ENCODE data around the gene IKBIP. TPM values are rescaled to one million over a fixed set of nuclear protein-coding genes. Genes with fewer than 3 reads are reported as not detected.

IKBIP gene
- total and polyA plus RNA-seq, 9 of the 15 experiments (the other 6 are each of a cell fraction or from before 2014, with no cell fraction given) = 3.3 to 19.5 (median 14.9) TPM

DNA sequence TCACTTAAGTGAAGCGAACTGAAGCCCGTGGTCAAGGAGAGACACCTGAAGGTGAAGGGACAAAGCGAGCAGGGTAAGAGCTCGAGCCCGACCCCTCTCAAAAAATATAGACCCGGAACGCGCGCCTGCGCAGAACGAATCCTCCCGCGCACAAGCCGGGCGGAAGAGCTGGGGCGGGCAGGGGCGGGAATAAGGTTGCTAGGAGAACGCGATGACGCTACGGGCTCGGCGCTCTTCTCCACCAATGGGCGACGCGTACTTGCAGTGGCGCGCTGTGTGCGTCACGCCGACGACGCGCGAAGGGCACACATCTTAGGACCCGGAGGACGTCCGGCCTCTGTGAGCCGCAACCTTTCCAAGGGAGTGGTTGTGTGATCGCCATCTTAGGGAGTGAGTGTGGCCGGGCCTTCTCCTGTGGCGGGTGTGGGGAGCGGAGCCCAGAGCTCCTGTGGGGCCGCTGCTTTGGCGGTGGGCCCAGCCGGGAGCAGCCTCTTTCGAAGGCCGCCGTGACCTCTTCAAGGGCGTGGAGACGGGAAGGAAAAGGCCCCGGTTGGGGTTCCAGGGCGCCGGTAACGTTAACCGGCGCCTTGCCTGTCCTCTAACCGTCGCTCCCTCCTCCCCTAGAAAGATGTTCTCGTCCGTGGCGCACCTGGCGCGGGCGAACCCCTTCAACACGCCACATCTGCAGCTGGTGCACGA, 51.1 kb downstream of the IKBIP start, which contains the start of gene SLC25A3 (continued):
- no peak for TF ChIP-seq ZNF41 (CRISPR knock-in tag; conservative IDR thresholded peaks at IDR 0.05)
- TF ChIP-seq ZNF263 (CRISPR knock-in tag; IDR thresholded peaks at IDR 0.05; ENCODE audit: borderline replicate concordance) = peak; percentile 47
- no peak for TF ChIP-seq ZNF76 (CRISPR knock-in tag; IDR thresholded peaks at IDR 0.05; ENCODE audit: borderline replicate concordance)
- TF ChIP-seq, protein P1, sequence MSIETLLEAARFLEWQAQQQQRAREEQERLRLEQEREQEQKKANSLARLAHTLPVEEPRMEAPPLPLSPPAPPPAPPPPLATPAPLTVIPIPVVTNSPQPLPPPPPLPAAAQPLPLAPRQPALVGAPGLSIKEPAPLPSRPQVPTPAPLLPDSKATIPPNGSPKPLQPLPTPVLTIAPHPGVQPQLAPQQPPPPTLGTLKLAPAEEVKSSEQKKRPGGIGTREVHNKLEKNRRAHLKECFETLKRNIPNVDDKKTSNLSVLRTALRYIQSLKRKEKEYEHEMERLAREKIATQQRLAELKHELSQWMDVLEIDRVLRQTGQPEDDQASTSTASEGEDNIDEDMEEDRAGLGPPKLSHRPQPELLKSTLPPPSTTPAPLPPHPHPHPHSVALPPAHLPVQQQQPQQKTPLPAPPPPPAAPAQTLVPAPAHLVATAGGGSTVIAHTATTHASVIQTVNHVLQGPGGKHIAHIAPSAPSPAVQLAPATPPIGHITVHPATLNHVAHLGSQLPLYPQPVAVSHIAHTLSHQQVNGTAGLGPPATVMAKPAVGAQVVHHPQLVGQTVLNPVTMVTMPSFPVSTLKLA (conservative IDR thresholded peaks at IDR 0.05) = peak; percentile 68 to 76
- no peak for TF ChIP-seq ZNF175 (CRISPR knock-in tag; IDR thresholded peaks at IDR 0.05; ENCODE audit: low read depth)
- no peak for TF ChIP-seq ZNF253 (CRISPR knock-in tag; conservative IDR thresholded peaks at IDR 0.05)
- TF ChIP-seq, protein P2, sequence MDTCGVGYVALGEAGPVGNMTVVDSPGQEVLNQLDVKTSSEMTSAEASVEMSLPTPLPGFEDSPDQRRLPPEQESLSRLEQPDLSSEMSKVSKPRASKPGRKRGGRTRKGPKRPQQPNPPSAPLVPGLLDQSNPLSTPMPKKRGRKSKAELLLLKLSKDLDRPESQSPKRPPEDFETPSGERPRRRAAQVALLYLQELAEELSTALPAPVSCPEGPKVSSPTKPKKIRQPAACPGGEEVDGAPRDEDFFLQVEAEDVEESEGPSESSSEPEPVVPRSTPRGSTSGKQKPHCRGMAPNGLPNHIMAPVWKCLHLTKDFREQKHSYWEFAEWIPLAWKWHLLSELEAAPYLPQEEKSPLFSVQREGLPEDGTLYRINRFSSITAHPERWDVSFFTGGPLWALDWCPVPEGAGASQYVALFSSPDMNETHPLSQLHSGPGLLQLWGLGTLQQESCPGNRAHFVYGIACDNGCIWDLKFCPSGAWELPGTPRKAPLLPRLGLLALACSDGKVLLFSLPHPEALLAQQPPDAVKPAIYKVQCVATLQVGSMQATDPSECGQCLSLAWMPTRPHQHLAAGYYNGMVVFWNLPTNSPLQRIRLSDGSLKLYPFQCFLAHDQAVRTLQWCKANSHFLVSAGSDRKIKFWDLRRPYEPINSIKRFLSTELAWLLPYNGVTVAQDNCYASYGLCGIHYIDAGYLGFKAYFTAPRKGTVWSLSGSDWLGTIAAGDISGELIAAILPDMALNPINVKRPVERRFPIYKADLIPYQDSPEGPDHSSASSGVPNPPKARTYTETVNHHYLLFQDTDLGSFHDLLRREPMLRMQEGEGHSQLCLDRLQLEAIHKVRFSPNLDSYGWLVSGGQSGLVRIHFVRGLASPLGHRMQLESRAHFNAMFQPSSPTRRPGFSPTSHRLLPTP (IDR thresholded peaks at IDR 0.05; ENCODE audit: borderline replicate concordance, extremely low read depth, insufficient read length) = no peak
- TF ChIP-seq, protein P3, sequence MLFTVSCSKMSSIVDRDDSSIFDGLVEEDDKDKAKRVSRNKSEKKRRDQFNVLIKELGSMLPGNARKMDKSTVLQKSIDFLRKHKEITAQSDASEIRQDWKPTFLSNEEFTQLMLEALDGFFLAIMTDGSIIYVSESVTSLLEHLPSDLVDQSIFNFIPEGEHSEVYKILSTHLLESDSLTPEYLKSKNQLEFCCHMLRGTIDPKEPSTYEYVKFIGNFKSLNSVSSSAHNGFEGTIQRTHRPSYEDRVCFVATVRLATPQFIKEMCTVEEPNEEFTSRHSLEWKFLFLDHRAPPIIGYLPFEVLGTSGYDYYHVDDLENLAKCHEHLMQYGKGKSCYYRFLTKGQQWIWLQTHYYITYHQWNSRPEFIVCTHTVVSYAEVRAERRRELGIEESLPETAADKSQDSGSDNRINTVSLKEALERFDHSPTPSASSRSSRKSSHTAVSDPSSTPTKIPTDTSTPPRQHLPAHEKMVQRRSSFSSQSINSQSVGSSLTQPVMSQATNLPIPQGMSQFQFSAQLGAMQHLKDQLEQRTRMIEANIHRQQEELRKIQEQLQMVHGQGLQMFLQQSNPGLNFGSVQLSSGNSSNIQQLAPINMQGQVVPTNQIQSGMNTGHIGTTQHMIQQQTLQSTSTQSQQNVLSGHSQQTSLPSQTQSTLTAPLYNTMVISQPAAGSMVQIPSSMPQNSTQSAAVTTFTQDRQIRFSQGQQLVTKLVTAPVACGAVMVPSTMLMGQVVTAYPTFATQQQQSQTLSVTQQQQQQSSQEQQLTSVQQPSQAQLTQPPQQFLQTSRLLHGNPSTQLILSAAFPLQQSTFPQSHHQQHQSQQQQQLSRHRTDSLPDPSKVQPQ (CRISPR knock-in tag; IDR thresholded peaks at IDR 0.05; ENCODE audit: borderline replicate concordance) = no peak
- TF ChIP-seq RBM22 (IDR thresholded peaks at IDR 0.05; ENCODE audit: low read depth, low read length, poor library complexity, severe bottlenecking) = peak; percentile 80
- peak; percentile 96 for TF ChIP-seq POLR2B (IDR thresholded peaks at IDR 0.05; ENCODE audit: low read depth, partially characterized antibody)
- no peak for TF ChIP-seq ZFP30 (CRISPR knock-in tag; IDR thresholded peaks at IDR 0.05; ENCODE audit: borderline replicate concordance)
- no peak for TF ChIP-seq DPF2 (IDR thresholded peaks at IDR 0.05)
- no peak for TF ChIP-seq ZNF695 (CRISPR knock-in tag; IDR thresholded peaks at IDR 0.05)
- no peak for TF ChIP-seq GABPB2 (CRISPR knock-in tag; conservative IDR thresholded peaks at IDR 0.05)
- TF ChIP-seq RBBP5 (IDR thresholded peaks at IDR 0.05; ENCODE audit: borderline replicate concordance, insufficient read depth, low read length, poor library complexity, severe bottlenecking) = peak; percentile 85
- TF ChIP-seq SP1 (CRISPR knock-in tag; IDR thresholded peaks at IDR 0.05) = peak; percentile 14; the same call in 1 of the 2 replicates
- TF ChIP-seq, protein P4, sequence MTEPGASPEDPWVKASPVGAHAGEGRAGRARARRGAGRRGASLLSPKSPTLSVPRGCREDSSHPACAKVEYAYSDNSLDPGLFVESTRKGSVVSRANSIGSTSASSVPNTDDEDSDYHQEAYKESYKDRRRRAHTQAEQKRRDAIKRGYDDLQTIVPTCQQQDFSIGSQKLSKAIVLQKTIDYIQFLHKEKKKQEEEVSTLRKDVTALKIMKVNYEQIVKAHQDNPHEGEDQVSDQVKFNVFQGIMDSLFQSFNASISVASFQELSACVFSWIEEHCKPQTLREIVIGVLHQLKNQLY (CRISPR knock-in tag; conservative IDR thresholded peaks at IDR 0.05) = no peak
- TF ChIP-seq, protein P5, sequence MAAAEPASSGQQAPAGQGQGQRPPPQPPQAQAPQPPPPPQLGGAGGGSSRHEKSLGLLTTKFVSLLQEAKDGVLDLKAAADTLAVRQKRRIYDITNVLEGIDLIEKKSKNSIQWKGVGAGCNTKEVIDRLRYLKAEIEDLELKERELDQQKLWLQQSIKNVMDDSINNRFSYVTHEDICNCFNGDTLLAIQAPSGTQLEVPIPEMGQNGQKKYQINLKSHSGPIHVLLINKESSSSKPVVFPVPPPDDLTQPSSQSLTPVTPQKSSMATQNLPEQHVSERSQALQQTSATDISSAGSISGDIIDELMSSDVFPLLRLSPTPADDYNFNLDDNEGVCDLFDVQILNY (CRISPR knock-in tag; IDR thresholded peaks at IDR 0.05) = no peak

Measured in K562 (cell line).